Duodenal mucosa (tissue), 2 donors: ENCODE results near the gene HOXA6.

Experiments
- H3K27ac ChIP-seq: one replicate; pipeline ENCODE4 v1.7.0; 2013; ENCODE audit warnings: low read depth, low read length
- H3K27me3 ChIP-seq, 2 donors: one replicate each; pipeline ENCODE4 v1.7.0; 2013; ENCODE audit warnings: low read length in 2 of 2, control low read depth in 1 of 2; ENCODE audit not compliant: insufficient read depth in 2 of 2, control insufficient read depth in 1 of 2
- H3K36me3 ChIP-seq, 2 donors: one replicate each; pipeline ENCODE4 v1.7.0; 2013; ENCODE audit warnings: low read length in 2 of 2, control low read depth in 1 of 2; ENCODE audit not compliant: insufficient read depth in 2 of 2, control insufficient read depth in 1 of 2
- H3K4me1 ChIP-seq, 2 donors: one replicate each; pipeline ENCODE4 v1.7.0; 2013; ENCODE audit warnings: low read length in 2 of 2, control low read depth in 1 of 2; ENCODE audit not compliant: insufficient read depth in 2 of 2, control insufficient read depth in 1 of 2
- H3K4me3 ChIP-seq, 2 donors: one replicate each; pipeline ENCODE4 v1.7.0; 2013; ENCODE audit warnings: low read length in 2 of 2, low read depth in 1 of 2
- H3K9ac ChIP-seq, 2 donors: one replicate each; pipeline ENCODE4 v1.7.0; 2013; ENCODE audit warnings: low read length in 2 of 2, low read depth in 1 of 2
- H3K9me3 ChIP-seq, 2 donors: one replicate each; pipeline ENCODE4 v1.7.0; 2013; ENCODE audit warnings: low read length in 2 of 2, control low read depth in 1 of 2; ENCODE audit not compliant: control insufficient read depth in 1 of 2

Gene HOXA6

GRCh38 chr7:27137640-27138315, 9.8 kb downstream of the HOXA6 start:
- H3K36me3 ChIP-seq: no peaks in the 10 kb centered on the region
- H3K4me3 ChIP-seq: no peak overlapping the region
- H3K9ac ChIP-seq: peak overlapping the region in 1 of 2 donors; percentile 44
- peaks cover 34 to 38% of the 10 kb centered on the region in 2 donors for H3K27me3 ChIP-seq
- H3K9me3 ChIP-seq: no peaks in the 10 kb centered on the region
- peaks cover 19 to 29% of the 10 kb centered on the region in 2 donors for H3K4me1 ChIP-seq
- H3K27ac ChIP-seq: peak overlapping the region; percentile 37

DNA sequence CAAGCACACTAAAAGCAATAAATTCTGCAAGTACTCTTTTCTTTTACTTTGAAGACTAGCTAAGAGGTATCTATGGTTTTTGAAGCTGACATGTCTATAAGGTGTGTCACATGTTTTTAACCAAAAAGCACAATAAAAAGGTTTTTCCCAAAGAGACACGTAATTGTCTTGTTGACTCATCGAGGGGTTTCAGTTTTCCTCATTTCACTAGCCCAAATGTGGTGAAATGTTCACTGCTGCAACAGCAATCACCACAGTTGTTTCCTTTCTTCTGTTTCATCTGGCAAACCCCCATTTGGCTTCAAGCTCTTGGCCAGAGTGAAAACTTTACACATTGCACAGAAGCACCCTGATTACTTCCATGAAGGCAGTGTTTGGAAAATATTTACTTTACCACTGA, 13.2 kb downstream of the HOXA6 start:
- H3K27ac ChIP-seq: no peak overlapping the region
- H3K9me3 ChIP-seq: no peaks in the 10 kb centered on the region
- no peak overlapping the region for H3K4me3 ChIP-seq
- peaks cover 21 to 36% of the 10 kb centered on the region in 2 donors for H3K4me1 ChIP-seq
- H3K27me3 ChIP-seq: peaks cover 17 to 25% of the 10 kb centered on the region in 2 donors
- no peaks in the 10 kb centered on the region for H3K36me3 ChIP-seq
- no peak overlapping the region for H3K9ac ChIP-seq

GRCh38 chr7:27133409-27134231, 14.0 kb downstream of the HOXA6 start:
- Histone ChIP-seq H3K27me3 (peaks cover 17 to 25% of the 10 kb centered on the region in 2 donors), H3K27ac (peak overlapping the region; percentile 11), H3K4me1 (peaks cover 23 to 44% of the 10 kb centered on the region in 2 donors), H3K9ac (no peak overlapping the region), H3K9me3 (no peaks in the 10 kb centered on the region), H3K4me3 (no peak overlapping the region), H3K36me3 (no peaks in the 10 kb centered on the region)

GRCh38 chr7:27132978-27133377, 14.6 kb downstream of the HOXA6 start:
- Histone ChIP-seq H3K4me1 (peaks cover 23 to 47% of the 10 kb centered on the region in 2 donors), H3K9me3 (no peaks in the 10 kb centered on the region), H3K9ac (no peak overlapping the region), H3K36me3 (no peaks in the 10 kb centered on the region), H3K4me3 (no peak overlapping the region), H3K27me3 (peaks cover 17 to 25% of the 10 kb centered on the region in 2 donors), H3K27ac (no peak overlapping the region)

GRCh38 chr7:27132214-27132613, 15.4 kb downstream of the HOXA6 start:
- Histone ChIP-seq H3K27ac (no peak overlapping the region), H3K9ac (no peak overlapping the region), H3K4me3 (no peak overlapping the region), H3K36me3 (no peaks in the 10 kb centered on the region), H3K4me1 (peaks cover 24 to 52% of the 10 kb centered on the region in 2 donors), H3K9me3 (no peaks in the 10 kb centered on the region), H3K27me3 (peaks cover 17 to 25% of the 10 kb centered on the region in 2 donors)

GRCh38 chr7:27131390-27131819, 16.2 kb downstream of the HOXA6 start:
- Histone ChIP-seq H3K4me3 (peak overlapping the region; percentile 77 to 84), H3K4me1 (peaks cover 27 to 51% of the 10 kb centered on the region in 2 donors), H3K36me3 (no peaks in the 10 kb centered on the region), H3K9ac (peak overlapping the region; percentile 55 to 72), H3K27me3 (peaks cover 14 to 25% of the 10 kb centered on the region in 2 donors), H3K27ac (peak overlapping the region; percentile 92), H3K9me3 (no peaks in the 10 kb centered on the region)

- no peaks in the 10 kb centered on the region for H3K9me3 ChIP-seq
- no peaks in the 10 kb centered on the region for H3K36me3 ChIP-seq
- peaks cover 14 to 25% of the 10 kb centered on the region in 2 donors for H3K27me3 ChIP-seq
- peak within 1 kb of the TSS; percentile 55 to 72 for H3K9ac ChIP-seq
- H3K4me1 ChIP-seq: peaks cover 23 to 48% of the 10 kb centered on the region in 2 donors
- H3K27ac ChIP-seq: peak within 1 kb of the TSS; percentile 92
- peak within 1 kb of the TSS; percentile 77 to 84 for H3K4me3 ChIP-seq
These were observed 16.8 kb downstream of the HOXA6 start, which contains the start of gene HOXA4 for GRCh38 chr7:27130540-27131389. TSS of gene HOXA4 (minus strand) at chr7:27130757. CDS start at chr7:27130733, 24 bp downstream.

DNA sequence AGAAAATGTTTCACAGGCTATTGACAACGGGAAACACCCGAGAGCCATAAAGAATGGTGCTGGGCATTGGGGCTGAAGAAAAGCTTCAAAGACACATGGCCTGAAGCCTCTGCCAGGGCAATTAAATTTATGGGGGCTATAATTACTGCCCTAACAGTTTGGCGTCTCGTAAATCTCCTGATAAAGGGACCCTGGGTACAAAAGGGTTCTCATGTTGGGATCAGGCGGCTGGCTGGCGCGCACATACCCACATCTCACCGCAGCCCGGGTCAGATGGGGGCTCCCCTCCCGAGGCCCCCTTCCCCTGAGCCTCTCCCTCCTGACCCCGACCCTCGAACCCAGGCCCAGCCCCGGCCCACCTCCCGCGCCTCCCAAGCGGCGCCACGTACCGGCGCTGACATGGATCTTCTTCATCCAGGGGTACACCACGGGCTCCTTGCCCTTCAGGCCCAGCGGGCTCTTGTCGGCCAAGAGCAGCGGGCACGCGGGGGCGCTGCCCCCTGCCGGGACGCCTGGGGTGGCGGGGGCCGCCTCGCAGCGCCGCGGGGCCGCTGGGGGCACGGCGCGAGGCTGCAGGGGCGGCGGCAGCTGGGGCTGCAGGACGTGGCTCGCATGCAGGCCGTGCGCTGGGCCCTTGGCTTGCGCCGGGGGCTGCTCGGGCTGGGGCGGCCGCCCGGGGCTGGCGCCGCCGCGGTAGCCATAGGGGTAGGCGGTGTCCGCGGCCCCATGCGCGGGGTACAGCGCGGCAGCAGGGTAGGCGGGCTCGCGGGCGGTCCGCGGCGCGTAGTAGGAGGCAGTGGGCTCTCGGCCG, 17.6 kb downstream of the HOXA6 start:
- H3K4me3 ChIP-seq: peak overlapping the region; percentile 61 to 84
- no peaks in the 10 kb centered on the region for H3K36me3 ChIP-seq
- H3K9ac ChIP-seq: peak overlapping the region; percentile 40 to 53
- H3K27me3 ChIP-seq: peaks cover 14 to 20% of the 10 kb centered on the region in 2 donors
- H3K4me1 ChIP-seq: peaks cover 15 to 47% of the 10 kb centered on the region in 2 donors
- H3K9me3 ChIP-seq: no peaks in the 10 kb centered on the region
- H3K27ac ChIP-seq: peak overlapping the region; percentile 63
